ENCODE results near the gene SLC6A16.
"Not testable (repeated sequence)": the region's sequence is repeated elsewhere in the genome, so short reads cannot be mapped to it uniquely, and the experiment has no call there.

Gene SLC6A16

DNA sequence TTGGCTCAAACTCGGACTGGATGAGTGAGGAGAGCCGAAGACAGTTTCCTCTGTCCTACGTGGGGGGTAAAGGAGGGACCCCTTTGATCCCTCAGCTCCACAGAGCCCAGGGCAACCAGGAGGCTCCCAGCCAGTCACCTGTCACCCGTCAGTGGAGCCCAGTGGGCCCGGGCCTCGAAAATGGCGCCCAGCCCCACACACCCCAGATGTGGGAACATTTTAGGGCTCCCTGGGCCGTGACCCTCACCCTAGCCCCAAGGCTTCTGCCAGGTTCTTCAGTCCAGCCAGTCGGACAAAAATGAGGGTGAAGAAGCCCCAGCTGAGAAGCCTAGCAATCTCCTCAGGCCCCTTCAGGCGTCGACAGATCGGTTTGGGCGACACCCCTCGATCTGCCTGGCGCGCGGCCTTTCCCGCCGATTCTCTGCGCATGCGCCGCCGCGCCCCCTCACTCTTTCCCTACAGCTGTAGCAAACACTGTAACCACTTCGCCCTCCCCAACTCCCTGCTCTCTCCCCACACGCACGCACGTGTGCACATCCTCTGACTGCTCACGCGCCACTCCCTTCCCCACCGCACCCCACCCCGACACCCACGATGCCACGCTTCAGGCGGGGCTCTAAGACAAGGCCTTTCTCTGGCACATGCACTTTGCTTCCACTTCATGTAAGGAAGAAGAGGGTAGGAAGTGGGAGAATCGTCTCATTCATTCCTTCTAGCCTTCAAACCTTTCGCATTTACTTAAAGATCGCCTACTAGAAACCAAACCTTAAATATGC lies at the start of gene SLC6A16:
Gene SLC6A16 (minus strand): TSS at position 391 of the 776 bp plus-strand sequence. CDS start 13,844 bp downstream, outside the sequence.
- H3K9me3 ChIP-seq (ENCODE audit: control insufficient read depth, insufficient read depth, low read length): peaks cover 3% of the 10 kb centered on the region; the same call in 1 of the 2 replicates
- H3K4me3 ChIP-seq (ENCODE audit: low read depth, low read length): no peak within 1 kb of the TSS
- no peaks in the 10 kb centered on the region for H3K36me3 ChIP-seq (ENCODE audit: control insufficient read depth, insufficient read depth, low read length)
- no peak within 1 kb of the TSS for H3K9ac ChIP-seq (ENCODE audit: low read depth, low read length)
- H3K27ac ChIP-seq (ENCODE audit: low read depth, low read length): no peak within 1 kb of the TSS
- H3K4me1 ChIP-seq (ENCODE audit: control insufficient read depth, insufficient read depth, low read length): no peaks in the 10 kb centered on the region
- H3K27me3 ChIP-seq (ENCODE audit: control insufficient read depth, insufficient read depth, low read length): no peaks in the 10 kb centered on the region

DNA sequence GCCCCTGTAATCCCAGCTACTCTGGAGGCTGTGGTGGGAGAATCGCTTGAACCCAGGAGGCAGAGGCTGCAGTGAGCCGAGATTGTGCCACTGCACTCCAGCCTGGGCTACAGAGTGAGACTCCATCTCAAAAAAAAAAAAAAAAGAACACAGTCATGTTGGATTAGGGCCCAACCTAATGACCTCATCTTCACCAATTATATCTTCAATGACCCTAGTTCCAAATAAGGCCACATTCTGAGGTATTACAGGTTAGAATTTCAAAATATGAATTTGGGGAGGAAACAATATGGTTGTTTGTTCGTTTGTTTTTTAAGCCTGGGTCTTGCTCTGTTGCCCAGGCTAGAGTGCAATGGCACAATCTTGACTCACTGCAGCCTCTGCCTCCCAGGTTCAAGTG lies 48.2 kb upstream of the SLC6A16 start:
- H3K27me3 ChIP-seq (ENCODE audit: control insufficient read depth, insufficient read depth, low read length); H3K36me3 ChIP-seq (ENCODE audit: control insufficient read depth, insufficient read depth, low read length); H3K27ac ChIP-seq (ENCODE audit: low read depth, low read length); H3K4me3 ChIP-seq (ENCODE audit: low read depth, low read length); H3K4me1 ChIP-seq (ENCODE audit: control insufficient read depth, insufficient read depth, low read length); H3K9ac ChIP-seq (ENCODE audit: low read depth, low read length): not testable (repeated sequence)
- peaks cover 17% of the 10 kb centered on the region for H3K9me3 ChIP-seq (ENCODE audit: control insufficient read depth, insufficient read depth, low read length)

DNA sequence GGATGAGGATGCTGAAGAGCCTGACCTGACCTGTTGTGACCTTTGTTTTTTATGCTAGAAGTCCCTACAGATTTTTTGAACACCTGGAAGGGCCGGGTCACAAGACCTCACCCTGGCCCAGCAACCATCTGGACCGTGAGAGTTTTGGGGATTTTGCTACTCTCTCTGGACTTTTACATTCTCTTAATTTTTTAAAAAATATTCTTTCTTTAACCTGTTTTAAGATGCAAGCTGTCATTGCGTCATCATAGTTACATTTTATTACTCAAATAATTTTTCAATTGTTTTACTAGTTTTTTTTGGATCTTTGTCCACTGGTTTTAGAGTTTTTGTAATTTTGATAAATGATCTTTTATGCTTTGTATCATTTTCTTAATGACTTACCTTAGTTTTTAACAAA lies 46.2 kb upstream of the SLC6A16 start:
- H3K27me3 ChIP-seq (ENCODE audit: control insufficient read depth, insufficient read depth, low read length): no peaks in the 10 kb centered on the region

DNA sequence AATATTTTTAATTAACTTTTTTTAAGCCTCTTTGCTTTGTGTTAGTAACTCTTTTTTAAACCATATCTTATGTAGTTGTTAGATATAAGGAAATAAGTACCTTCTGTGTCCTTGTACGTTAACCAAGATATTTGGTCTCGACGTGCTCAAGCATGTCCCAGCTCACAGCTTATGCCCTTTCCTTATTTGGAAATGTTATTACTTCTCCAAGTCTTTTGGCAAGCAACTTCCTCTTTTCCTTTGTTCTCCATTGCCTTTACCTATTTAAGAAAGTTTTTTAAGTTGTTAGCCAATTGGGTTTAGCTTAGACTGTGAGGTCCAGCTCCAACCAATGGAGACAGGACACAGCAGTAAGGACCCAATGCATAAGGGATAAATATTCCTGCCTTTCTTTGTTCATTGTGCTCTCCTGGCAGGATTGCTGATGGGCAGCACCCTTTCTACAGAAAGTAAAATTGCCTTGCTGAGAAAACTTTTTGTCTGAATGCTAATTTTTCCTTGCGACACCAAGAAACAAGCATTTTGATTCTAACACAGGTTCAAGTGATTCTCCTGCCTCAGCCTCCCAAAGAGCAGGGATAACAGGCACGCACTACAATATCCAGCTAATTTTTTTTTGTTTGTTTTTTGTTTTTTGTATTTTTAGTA lies 43.8 kb upstream of the SLC6A16 start:
- Histone ChIP-seq H3K9ac (ENCODE audit: low read depth, low read length) (no peak overlapping the region), H3K4me3 (ENCODE audit: low read depth, low read length) (no peak overlapping the region), H3K27ac (ENCODE audit: low read depth, low read length) (no peak overlapping the region), H3K36me3 (ENCODE audit: control insufficient read depth, insufficient read depth, low read length) (no peaks in the 10 kb centered on the region), H3K4me1 (ENCODE audit: control insufficient read depth, insufficient read depth, low read length) (no peaks in the 10 kb centered on the region), H3K9me3 (ENCODE audit: control insufficient read depth, insufficient read depth, low read length) (peaks cover 17% of the 10 kb centered on the region), H3K27me3 (ENCODE audit: control insufficient read depth, insufficient read depth, low read length) (no peaks in the 10 kb centered on the region)

More for the DNA sequence above, 46.2 kb upstream of the SLC6A16 start:
- Histone ChIP-seq H3K4me1 (ENCODE audit: control insufficient read depth, insufficient read depth, low read length) (no peaks in the 10 kb centered on the region), H3K9ac (ENCODE audit: low read depth, low read length) (no peak overlapping the region), H3K4me3 (ENCODE audit: low read depth, low read length) (no peak overlapping the region), H3K36me3 (ENCODE audit: control insufficient read depth, insufficient read depth, low read length) (no peaks in the 10 kb centered on the region), H3K27ac (ENCODE audit: low read depth, low read length) (no peak overlapping the region), H3K9me3 (ENCODE audit: control insufficient read depth, insufficient read depth, low read length) (peaks cover 17% of the 10 kb centered on the region)

DNA sequence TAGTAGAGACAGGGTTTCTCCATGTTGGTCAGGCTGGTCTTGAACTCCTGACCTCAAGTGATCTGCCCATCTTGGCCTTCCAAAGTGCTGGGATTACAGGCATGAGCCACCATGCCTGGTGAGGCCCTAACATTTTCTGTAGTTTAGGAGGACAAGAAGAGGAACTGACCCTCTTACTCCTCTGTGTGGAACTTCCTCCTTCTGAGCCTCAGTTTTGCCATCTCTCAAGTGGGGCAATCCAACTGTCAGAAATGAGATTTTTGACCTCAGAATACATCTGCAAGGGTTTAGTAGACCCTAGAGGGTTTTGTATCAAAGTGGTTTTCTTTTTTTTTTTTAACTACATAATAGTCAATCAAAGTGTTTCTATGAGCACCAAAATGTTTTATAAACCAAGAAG lies 41.1 kb upstream of the SLC6A16 start:
- Histone ChIP-seq H3K9me3 (ENCODE audit: control insufficient read depth, insufficient read depth, low read length) (peaks cover 17% of the 10 kb centered on the region), H3K27ac (ENCODE audit: low read depth, low read length) (no peak overlapping the region)

DNA sequence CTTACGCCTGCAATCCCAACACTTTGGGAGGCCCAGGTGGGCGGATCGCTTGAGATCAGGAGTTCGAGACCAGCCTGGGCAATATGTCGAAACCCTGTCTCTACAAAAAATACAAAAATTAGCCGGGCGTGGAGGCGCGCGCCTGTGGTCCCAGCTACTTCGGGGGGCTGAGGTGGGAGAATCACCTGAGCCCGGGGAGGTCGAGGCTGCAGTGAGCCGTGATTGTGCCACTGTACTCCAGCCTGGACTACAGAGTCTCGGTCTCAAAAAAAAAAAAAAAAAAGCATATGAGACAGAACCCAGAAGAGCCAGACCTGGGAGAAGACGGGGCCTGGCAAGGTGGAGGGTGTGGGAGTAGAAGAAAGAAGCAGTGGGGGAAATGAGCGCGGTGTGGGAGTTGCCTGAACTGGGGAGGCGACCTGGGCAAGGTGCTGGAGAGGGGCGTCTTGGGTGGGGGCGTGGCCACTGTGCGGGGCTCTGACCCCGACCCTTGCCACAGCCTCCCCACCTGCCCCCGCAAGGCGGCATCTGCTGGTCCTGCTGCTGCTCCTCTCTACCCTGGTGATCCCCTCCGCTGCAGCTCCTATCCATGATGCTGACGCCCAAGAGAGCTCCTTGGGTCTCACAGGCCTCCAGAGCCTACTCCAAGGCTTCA lies 39.2 kb upstream of the SLC6A16 start:
- peaks cover 5% of the 10 kb centered on the region for H3K36me3 ChIP-seq (ENCODE audit: control insufficient read depth, insufficient read depth, low read length)
- no peaks in the 10 kb centered on the region for H3K27me3 ChIP-seq (ENCODE audit: control insufficient read depth, insufficient read depth, low read length)
- H3K27ac ChIP-seq (ENCODE audit: low read depth, low read length): peak overlapping the region; percentile 35
- peaks cover 7% of the 10 kb centered on the region for H3K9me3 ChIP-seq (ENCODE audit: control insufficient read depth, insufficient read depth, low read length)
- peaks cover 3% of the 10 kb centered on the region; the same call in 1 of the 2 replicates for H3K4me1 ChIP-seq (ENCODE audit: control insufficient read depth, insufficient read depth, low read length)
- H3K9ac ChIP-seq (ENCODE audit: low read depth, low read length): no peak overlapping the region
- peak overlapping the region; percentile 45 for H3K4me3 ChIP-seq (ENCODE audit: low read depth, low read length)

More for the DNA sequence above, 41.1 kb upstream of the SLC6A16 start:
- Histone ChIP-seq H3K4me1 (ENCODE audit: control insufficient read depth, insufficient read depth, low read length) (peaks cover 3% of the 10 kb centered on the region; the same call in 1 of the 2 replicates), H3K4me3 (ENCODE audit: low read depth, low read length) (no peak overlapping the region), H3K9ac (ENCODE audit: low read depth, low read length) (no peak overlapping the region), H3K27me3 (ENCODE audit: control insufficient read depth, insufficient read depth, low read length) (no peaks in the 10 kb centered on the region), H3K36me3 (ENCODE audit: control insufficient read depth, insufficient read depth, low read length) (no peaks in the 10 kb centered on the region)

DNA sequence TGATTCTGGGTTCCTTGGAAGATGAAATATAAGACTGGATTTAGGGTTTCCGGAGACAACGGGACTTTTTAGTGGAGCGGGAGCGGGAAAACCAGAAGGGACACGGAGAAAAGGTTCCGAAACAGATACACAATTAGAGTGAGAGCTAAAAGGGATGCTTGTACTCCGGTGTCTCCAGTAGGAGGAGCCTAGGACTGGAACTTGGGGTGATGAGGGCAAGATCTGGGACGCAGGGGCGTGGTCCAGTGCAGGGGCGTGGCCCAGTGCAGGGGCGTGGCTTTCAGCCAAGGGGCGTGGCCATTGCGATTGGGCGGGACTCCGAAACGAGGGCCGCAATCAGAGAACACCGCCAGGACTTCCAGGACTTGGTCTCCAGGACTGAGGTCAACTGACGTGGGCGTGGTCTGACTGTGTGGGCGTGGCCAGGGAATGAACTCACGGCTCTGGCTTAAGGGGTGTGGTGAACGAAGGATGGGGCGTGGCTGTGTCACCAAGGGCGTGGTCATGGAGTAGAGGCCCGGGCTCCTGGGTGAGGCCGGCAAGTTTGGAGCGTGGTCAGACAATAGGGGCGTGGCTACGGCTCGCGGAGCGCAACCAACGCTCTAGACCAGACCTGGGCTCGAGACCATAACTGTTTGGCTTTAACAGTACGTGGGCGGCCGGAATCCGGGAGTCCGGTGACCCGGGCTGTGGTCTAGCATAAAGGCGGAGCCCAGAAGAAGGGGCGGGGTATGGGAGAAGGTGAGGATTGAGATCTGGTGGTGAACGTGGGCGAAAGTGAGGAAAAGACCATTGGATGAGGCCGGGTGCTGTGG lies 38.5 kb upstream of the SLC6A16 start, which contains the start of gene DKKL1:
Gene DKKL1 (plus strand): TSS at position 610 of the 815 bp plus-strand sequence. CDS start 122 bp downstream, at position 732.
- Histone ChIP-seq H3K36me3 (ENCODE audit: control insufficient read depth, insufficient read depth, low read length) (peaks cover 12% of the 10 kb centered on the region), H3K27me3 (ENCODE audit: control insufficient read depth, insufficient read depth, low read length) (no peaks in the 10 kb centered on the region), H3K4me3 (ENCODE audit: low read depth, low read length) (peak within 1 kb of the TSS; percentile 95), H3K9me3 (ENCODE audit: control insufficient read depth, insufficient read depth, low read length) (no peaks in the 10 kb centered on the region), H3K27ac (ENCODE audit: low read depth, low read length) (peak within 1 kb of the TSS; percentile 70), H3K4me1 (ENCODE audit: control insufficient read depth, insufficient read depth, low read length) (peaks cover 3% of the 10 kb centered on the region; the same call in 1 of the 2 replicates), H3K9ac (ENCODE audit: low read depth, low read length) (peak within 1 kb of the TSS; percentile 30; the same call in 1 of the 2 replicates)

DNA sequence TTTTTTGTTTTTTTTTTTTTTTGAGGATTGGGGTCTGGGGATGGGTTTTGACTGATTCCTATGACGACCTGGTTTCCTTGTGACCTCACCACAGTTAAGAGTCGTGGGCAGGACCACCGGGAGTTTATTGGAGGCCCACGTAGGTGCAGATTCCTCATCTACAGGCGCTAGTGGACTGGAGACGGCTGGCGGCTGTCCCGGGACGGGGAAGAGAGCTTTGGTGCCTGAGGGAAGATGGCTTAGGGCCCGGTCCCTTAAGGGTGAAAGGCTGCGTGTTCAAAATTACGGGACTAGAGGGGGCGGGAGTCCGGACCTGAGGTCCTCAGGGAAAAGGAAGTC lies 37.9 kb upstream of the SLC6A16 start:
- peak overlapping the region; percentile 95 for H3K4me3 ChIP-seq (ENCODE audit: low read depth, low read length)
- H3K36me3 ChIP-seq (ENCODE audit: control insufficient read depth, insufficient read depth, low read length): peaks cover 17% of the 10 kb centered on the region
- H3K27ac ChIP-seq (ENCODE audit: low read depth, low read length): peak overlapping the region; percentile 70
- no peaks in the 10 kb centered on the region for H3K9me3 ChIP-seq (ENCODE audit: control insufficient read depth, insufficient read depth, low read length)
- H3K9ac ChIP-seq (ENCODE audit: low read depth, low read length): peak overlapping the region; percentile 30; the same call in 1 of the 2 replicates
- no peaks in the 10 kb centered on the region for H3K27me3 ChIP-seq (ENCODE audit: control insufficient read depth, insufficient read depth, low read length)
- peaks cover 3% of the 10 kb centered on the region; the same call in 1 of the 2 replicates for H3K4me1 ChIP-seq (ENCODE audit: control insufficient read depth, insufficient read depth, low read length)

DNA sequence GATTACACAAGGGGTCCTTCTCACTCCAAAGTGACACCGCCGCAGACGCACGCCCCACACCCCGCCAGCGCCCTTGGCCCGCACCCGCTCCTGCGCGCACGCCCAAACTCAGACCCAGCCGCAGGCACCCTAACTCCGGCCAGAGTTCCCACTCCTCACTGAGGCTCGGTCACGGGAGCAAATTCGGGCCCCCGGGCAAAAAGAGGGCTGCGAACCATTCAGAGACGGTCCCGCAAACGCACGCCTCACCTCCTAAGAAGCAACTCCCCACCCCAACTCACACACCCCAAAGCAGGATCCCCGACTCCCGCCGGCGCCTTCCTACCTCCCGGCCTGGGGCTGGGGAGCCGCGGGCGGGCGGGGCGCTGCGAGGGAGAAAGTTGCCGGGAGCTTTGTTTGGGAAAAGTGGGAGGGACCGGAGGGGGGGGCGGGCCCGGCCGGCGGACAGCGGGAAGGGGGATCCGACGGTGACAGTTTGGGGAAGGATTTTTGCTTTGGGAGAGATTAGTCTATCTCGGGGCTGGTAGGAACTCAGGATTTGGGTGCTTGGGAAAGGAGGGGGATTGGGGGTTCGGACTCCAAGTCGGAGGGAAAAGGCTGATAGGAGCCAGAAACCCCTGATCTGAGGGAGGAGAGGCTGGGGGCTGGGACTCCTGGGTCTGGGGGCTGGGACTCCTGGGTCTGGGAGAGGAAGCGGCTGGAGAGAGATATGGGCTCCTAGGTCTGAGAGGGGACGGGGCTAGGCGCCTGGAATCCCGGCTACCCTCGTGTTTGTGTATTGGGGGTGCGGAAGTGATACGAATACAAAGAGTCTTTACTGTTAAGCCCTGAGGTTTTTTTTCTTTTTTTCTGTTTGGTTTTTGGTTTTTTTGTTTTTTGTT lies 37.3 kb upstream of the SLC6A16 start, which contains the start of gene TEAD2:
Gene TEAD2 (minus strand): TSS at position 369 of the 881 bp plus-strand sequence. CDS start 2,341 bp downstream, outside the sequence.
- peaks cover 23% of the 10 kb centered on the region for H3K36me3 ChIP-seq (ENCODE audit: control insufficient read depth, insufficient read depth, low read length)
- peak within 1 kb of the TSS; percentile 95 for H3K4me3 ChIP-seq (ENCODE audit: low read depth, low read length)
- H3K9ac ChIP-seq (ENCODE audit: low read depth, low read length): peak within 1 kb of the TSS; percentile 95
- peak within 1 kb of the TSS; percentile 97 for H3K27ac ChIP-seq (ENCODE audit: low read depth, low read length)
- no peaks in the 10 kb centered on the region for H3K27me3 ChIP-seq (ENCODE audit: control insufficient read depth, insufficient read depth, low read length)
- H3K4me1 ChIP-seq (ENCODE audit: control insufficient read depth, insufficient read depth, low read length): peaks cover 3% of the 10 kb centered on the region; the same call in 1 of the 2 replicates
- H3K9me3 ChIP-seq (ENCODE audit: control insufficient read depth, insufficient read depth, low read length): no peaks in the 10 kb centered on the region
